Osteocyte (in vitro differentiated cells): ENCODE data around the gene HDAC6. TPM values are rescaled to one million over a fixed set of nuclear protein-coding genes. Genes with fewer than 3 reads are reported as not detected.
A peak's percentile ranks its signal among the peaks of the same experiment; 100 is the strongest.
"Not testable (repeated sequence)": the region's sequence is repeated elsewhere in the genome, so short reads cannot be mapped to it uniquely, and the experiment has no call there.

ENCODE experiments used
- DNase-seq: peaks from one replicate; pipeline ENCODE4 v3.0.0; 2021; ENCODE audit warnings: mixed read lengths; ENCODE audit not compliant: unreplicated experiment; ENCODE audit errors: extremely low spot score
- H3K27ac Mint-ChIP-seq: one replicate; pipeline ENCODE4 v1.8.0; 2021; ENCODE audit warnings: mild to moderate bottlenecking, mixed read lengths; ENCODE audit not compliant: unreplicated experiment
- H3K27me3 Mint-ChIP-seq: one replicate; pipeline ENCODE4 v1.8.0; 2021; ENCODE audit warnings: mixed read lengths; ENCODE audit not compliant: unreplicated experiment
- H3K36me3 Mint-ChIP-seq: one replicate; pipeline ENCODE4 v1.8.0; 2021; ENCODE audit warnings: mixed read lengths; ENCODE audit not compliant: unreplicated experiment
- H3K4me1 Mint-ChIP-seq: one replicate; pipeline ENCODE4 v1.8.0; 2021; ENCODE audit warnings: mixed read lengths; ENCODE audit not compliant: unreplicated experiment
- H3K4me3 Mint-ChIP-seq: one replicate; pipeline ENCODE4 v1.8.0; 2021; ENCODE audit warnings: mild to moderate bottlenecking, moderate library complexity, mixed read lengths; ENCODE audit not compliant: unreplicated experiment
- H3K9me3 Mint-ChIP-seq: one replicate; pipeline ENCODE4 v1.8.0; 2021; ENCODE audit warnings: mixed read lengths; ENCODE audit not compliant: unreplicated experiment
- CTCF ChIP-seq: fragments of 200-600 bp; sonication (generic); IDR thresholded peaks from 2 replicates; pipeline ENCODE4 v1.5.0; 2021; ENCODE audit warnings: antibody characterized with exemption, mild to moderate bottlenecking, moderate library complexity
- total RNA-seq: library from RNA; stranded (reverse); gene quantifications from 2 replicates; pipeline ENCODE4 v1.2.1, GENCODE V29; 2021

HDAC6 gene
- total RNA-seq, 1 donor from 2014 or later, result 124 TPM

- Mint-ChIP-seq H3K27me3 (peaks cover 15% of the 10 kb centered on the region), H3K36me3 (no peaks in the 10 kb centered on the region), H3K4me3 (no peak overlapping the region), H3K9me3 (peaks cover 11% of the 10 kb centered on the region), H3K4me1 (no peaks in the 10 kb centered on the region), H3K27ac (no peak overlapping the region)
- DNase-seq, result no peak
- TF ChIP-seq CTCF, result peak; percentile 29
Measured at GRCh38 chrX:48854898-48855297, 53.0 kb downstream of the HDAC6 start.

GRCh38 chrX:48864210-48864609, 62.3 kb downstream of the HDAC6 start:
- peaks cover 2% of the 10 kb centered on the region for H3K4me1 Mint-ChIP-seq
- H3K27me3 Mint-ChIP-seq, result peaks cover 5% of the 10 kb centered on the region
- no peak overlapping the region for H3K4me3 Mint-ChIP-seq
- no peak for DNase-seq
- no peak for TF ChIP-seq CTCF
- no peaks in the 10 kb centered on the region for H3K36me3 Mint-ChIP-seq
- no peak overlapping the region for H3K27ac Mint-ChIP-seq
- peaks cover 8% of the 10 kb centered on the region for H3K9me3 Mint-ChIP-seq

GRCh38 chrX:48872017-48872416, 70.2 kb downstream of the HDAC6 start:
- H3K4me1 Mint-ChIP-seq, H3K9me3 Mint-ChIP-seq, H3K4me3 Mint-ChIP-seq, DNase-seq, H3K36me3 Mint-ChIP-seq, H3K27ac Mint-ChIP-seq: not testable (repeated sequence)
- H3K27me3 Mint-ChIP-seq, result peaks cover 12% of the 10 kb centered on the region

Other genes with a start within 250 kb of the HDAC6 start
- gene RBM3, start 227.6 kb upstream of the HDAC6 start, total RNA-seq, result 298 and 325 TPM in 2 replicates
- 89.9 and 97.8 TPM in 2 replicates for gene WDR13, start 204.6 kb upstream of the HDAC6 start, total RNA-seq
- 0.19 and 0.39 TPM in 2 replicates for gene WAS, start 118.3 kb upstream of the HDAC6 start, total RNA-seq
- gene SUV39H1, start 105.3 kb upstream of the HDAC6 start, total RNA-seq, result 4.5 and 5.1 TPM in 2 replicates
- gene GLOD5, start 40.3 kb upstream of the HDAC6 start, total RNA-seq, result not detected in 2 replicates
- gene GATA1, start 15.5 kb upstream of the HDAC6 start, total RNA-seq, result not detected in 2 replicates
- gene ERAS, start 24.4 kb downstream of the HDAC6 start, total RNA-seq, result not detected in 2 replicates
- gene PCSK1N, start 33.5 kb downstream of the HDAC6 start, total RNA-seq, result 13.1 and 14.8 TPM in 2 replicates
- gene TIMM17B, start 95.7 kb downstream of the HDAC6 start, total RNA-seq, result 45.6 and 50.0 TPM in 2 replicates
- 69.8 and 78.3 TPM in 2 replicates for gene PQBP1, start 95.9 kb downstream of the HDAC6 start, total RNA-seq
- 34.6 and 37.0 TPM in 2 replicates for gene SLC35A2, start 109.6 kb downstream of the HDAC6 start, total RNA-seq
- 6.4 and 7.3 TPM in 2 replicates for gene PIM2, start 117.0 kb downstream of the HDAC6 start, total RNA-seq
- 54.9 and 57.4 TPM in 2 replicates for gene OTUD5, start 155.5 kb downstream of the HDAC6 start, total RNA-seq
- gene KCND1, start 169.8 kb downstream of the HDAC6 start, total RNA-seq, result 1.4 and 2.5 TPM in 2 replicates
- gene GRIPAP1, start 200.2 kb downstream of the HDAC6 start, total RNA-seq, result 42.2 and 48.5 TPM in 2 replicates
- gene TFE3, start 241.3 kb downstream of the HDAC6 start, total RNA-seq, result 44.7 and 51.8 TPM in 2 replicates